GM18867 (cell line): ENCODE measurements around the gene TUBA4A.
"Not testable (repeated sequence)": the region's sequence is repeated elsewhere in the genome, so short reads cannot be mapped to it uniquely, and the experiment has no call there.

Experiments used
- ATAC-seq: cut with Tn5 transposase; IDR thresholded peaks from one replicate; pipeline ENCODE4 v1.9.1; 2021; ENCODE audit warnings: mild to moderate bottlenecking, moderate library complexity; ENCODE audit not compliant: unreplicated experiment

Gene TUBA4A

GRCh38 chr2:219214141-219214540 lies 39.6 kb downstream of the TUBA4A start:
- no peak for ATAC-seq

GRCh38 chr2:219213486-219214071 lies 40.1 kb downstream of the TUBA4A start:
- no peak for ATAC-seq

GRCh38 chr2:219213026-219213415 lies 40.7 kb downstream of the TUBA4A start:
- ATAC-seq: no peak

- no peak for ATAC-seq
These were observed 42.8 kb downstream of the TUBA4A start for GRCh38 chr2:219210886-219211362.

GRCh38 chr2:219210196-219210885 lies 43.4 kb downstream of the TUBA4A start:
- no peak for ATAC-seq

- no peak for ATAC-seq
These were observed 44.2 kb downstream of the TUBA4A start for GRCh38 chr2:219209236-219210195.

GRCh38 chr2:219207884-219208740 lies 45.6 kb downstream of the TUBA4A start:
- ATAC-seq: no peak

GRCh38 chr2:219207134-219207883 lies 46.4 kb downstream of the TUBA4A start:
- ATAC-seq: no peak

GRCh38 chr2:219206328-219207133 lies 47.2 kb downstream of the TUBA4A start, which contains the start of gene ZFAND2B:
TSS of gene ZFAND2B (plus strand) at chr2:219206782. CDS start at chr2:219206988, 206 bp downstream.
- peak; percentile 96 for ATAC-seq

GRCh38 chr2:219205981-219206327 lies 47.8 kb downstream of the TUBA4A start:
- no peak for ATAC-seq

- no peak for ATAC-seq
These were observed 48.6 kb downstream of the TUBA4A start for GRCh38 chr2:219205165-219205538.

- no peak for ATAC-seq
These were observed 49.1 kb downstream of the TUBA4A start for GRCh38 chr2:219204425-219205164.

GRCh38 chr2:219201331-219201730 lies 52.4 kb downstream of the TUBA4A start:
- ATAC-seq: not testable (repeated sequence)

GRCh38 chr2:219200502-219201326 lies 53.0 kb downstream of the TUBA4A start:
- not testable (repeated sequence) for ATAC-seq
